Stimulated activated CD4-positive, alpha-beta T cell treated with anti-CD3 and anti-CD28 coated beads, Interleukin-12 subunit alpha, Interleukin-12 subunit beta, amount 100 ng/mL, for 24 hours (primary cell): ENCODE data around the gene MRTFB.

Source experiments
- DNase-seq, 2 experiments: peaks; one replicate each; pipeline ENCODE4 v3.0.0-alpha.2; 2020; ENCODE audit warnings: low read depth in 2 of 2

The MRTFB gene

DNA sequence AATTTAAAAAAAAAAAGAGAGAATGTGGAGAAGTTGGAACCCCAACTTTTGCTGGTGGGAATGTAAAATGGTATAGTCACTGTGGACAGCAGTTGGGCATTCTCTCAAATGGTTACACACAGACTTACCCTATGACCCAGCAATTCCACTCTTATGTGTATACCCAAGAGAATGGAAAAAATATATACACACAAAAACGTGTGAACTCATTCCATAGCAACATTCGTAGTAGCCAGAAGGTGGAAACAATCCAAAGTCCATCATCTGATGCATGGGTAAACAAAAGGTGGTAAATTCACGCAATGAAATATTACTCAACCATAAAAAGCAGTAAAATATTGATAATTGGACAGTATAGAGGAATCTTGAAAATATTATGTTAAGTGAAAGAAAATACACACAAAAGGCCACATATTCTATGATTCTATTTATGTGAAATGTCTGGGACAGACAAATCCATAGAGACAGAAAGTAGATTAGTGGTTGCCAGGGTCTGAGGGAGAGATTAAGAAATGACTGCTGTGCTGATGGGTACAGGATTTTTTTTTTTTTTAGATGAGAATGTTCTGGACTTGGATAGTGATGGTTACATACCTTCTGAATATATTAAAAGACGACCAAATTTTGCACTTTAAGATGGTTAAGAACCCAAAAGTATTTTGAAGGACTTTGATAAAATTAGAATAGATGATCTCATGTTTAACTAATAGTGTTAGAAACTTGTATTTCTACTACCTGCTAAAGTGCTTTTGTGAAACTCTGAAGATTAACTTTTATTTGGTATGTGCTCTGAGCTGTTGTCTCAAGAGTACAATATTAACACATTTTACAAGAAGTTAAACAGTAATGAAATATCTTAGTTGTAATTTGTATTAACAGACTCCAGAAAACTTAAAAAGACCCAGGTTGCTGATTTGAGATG lies 60.9 kb downstream of the MRTFB start:
- no peak for DNase-seq

DNA sequence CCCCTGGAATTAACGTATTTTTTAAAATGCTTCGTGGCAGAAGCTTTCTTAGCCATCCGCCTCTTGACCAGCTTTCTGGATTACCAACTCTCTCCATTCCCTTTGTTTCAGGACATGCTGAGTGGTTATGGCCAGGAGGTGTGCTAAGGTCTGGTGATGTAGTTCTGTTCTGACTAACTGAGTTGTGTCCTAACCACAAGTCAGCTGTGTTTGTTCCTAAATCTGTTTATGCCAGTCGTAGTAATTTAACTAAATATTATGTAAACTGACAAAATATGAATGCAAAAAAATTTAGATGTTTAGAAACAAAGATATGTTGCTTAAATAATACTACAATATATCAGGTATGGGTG lies 61.6 kb downstream of the MRTFB start:
- no peak for DNase-seq

DNA sequence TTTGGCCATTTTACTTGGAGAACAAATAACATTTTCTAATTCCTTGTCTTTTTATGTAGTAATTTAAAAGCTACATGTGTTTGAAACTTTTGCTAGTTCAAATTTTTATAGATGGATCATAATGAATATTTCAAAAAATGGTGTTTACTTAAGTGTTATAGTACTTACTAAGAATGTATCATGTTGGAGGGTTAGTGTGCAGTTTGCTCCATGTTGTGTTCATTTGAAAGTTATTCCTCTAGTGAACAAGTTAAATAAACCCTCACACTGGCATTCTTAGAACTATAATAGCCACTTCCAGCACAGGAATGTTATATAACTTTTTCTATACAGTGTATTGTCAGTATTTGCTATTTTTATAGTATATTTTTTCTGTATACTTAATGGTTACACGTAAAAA lies 62.8 kb downstream of the MRTFB start:
- no peak for DNase-seq

DNA sequence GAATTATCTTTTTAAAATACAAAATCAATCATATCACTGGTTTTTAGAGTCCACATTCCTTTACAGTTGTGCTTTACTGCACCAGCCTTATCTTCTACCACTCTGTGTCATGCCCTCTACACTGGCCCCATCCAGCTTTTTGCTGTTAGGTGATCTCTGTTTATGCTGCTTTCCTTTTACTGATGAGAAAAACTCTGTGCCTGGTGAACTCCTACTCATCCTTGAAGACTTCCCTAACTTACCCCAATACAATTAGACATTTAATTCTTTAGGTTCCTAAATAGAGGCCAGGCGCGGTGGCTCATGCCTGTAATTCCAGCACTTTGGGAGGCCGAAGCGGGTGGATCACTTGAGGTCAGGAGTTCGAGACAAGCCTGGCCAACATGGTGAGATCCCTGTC lies 64.6 kb downstream of the MRTFB start:
- DNase-seq: no peak

DNA sequence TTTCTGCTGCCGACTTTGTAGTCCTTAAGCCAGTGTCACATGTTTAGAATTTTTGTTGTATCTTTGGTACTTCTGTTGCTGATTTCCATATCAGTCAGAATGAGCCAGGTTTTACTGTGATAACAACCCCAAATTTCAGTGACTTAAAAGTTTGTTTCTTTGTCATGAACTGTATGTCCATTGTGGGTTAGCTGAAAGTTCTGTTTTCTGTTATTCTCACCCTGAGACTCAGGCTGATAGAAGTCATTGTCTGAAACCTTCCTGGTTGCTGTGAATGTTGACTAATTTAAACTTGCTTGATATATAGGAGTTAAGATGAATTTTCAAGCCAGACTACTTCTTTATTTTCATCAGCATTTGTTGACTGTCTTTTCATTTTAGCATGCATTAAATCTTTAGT lies 68.8 kb downstream of the MRTFB start:
- no peak for DNase-seq

DNA sequence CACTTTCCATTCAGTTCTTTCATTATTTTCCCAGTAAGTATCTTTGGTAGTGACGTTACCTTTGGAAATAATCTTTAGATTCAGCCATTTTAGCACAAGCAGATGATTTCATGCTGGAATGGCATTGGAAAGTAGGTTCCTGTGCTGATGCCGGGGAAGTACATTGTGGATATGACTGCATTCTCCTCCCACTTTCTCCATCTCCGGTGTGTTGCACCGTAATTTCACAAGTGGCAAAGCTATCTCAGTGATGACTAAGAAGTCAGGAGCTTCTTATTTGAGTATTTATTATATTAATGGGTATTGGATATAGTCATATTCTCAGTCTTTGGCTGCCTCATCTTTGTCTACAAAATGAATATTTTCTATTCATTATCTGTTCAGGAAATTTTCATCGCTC lies 69.8 kb downstream of the MRTFB start:
- no peak for DNase-seq

DNA sequence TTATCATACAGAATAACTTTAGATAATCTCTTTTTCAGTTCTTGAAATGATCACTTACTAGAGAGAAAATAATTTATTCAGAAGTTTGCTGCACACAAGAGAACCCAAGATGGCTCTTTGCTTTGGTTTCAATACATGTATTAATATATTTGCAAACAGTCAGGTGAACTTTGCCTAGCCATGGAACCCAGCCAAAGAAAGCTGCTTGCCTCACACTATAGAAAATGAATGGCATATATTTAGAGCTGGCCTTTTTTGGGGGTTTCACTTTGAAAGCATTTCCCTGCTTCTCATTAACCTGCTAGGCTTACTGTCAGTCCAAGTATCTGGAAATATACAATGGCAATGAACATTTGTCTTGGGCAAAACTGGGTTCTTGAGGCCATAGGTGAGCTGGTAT lies 75.3 kb downstream of the MRTFB start:
- no peak for DNase-seq

DNA sequence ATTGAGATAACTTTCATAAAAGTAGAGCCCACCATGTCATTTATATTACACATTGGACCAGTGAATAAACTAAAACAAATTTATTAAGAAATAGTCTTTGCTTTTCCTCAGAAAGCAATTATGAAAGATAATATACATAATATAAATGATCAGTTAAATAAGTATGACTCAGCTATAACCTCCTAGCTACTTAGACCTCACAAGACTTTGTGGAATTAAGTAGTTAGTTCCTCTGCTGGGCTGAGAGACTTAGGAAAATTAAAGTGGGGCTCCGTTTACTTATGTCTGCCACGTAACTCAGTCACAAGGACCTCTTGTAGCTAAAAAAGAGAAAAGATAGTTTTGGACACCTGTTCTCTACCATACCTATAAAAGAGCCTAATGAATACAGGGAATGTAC lies 76.9 kb downstream of the MRTFB start:
- DNase-seq: no peak

DNA sequence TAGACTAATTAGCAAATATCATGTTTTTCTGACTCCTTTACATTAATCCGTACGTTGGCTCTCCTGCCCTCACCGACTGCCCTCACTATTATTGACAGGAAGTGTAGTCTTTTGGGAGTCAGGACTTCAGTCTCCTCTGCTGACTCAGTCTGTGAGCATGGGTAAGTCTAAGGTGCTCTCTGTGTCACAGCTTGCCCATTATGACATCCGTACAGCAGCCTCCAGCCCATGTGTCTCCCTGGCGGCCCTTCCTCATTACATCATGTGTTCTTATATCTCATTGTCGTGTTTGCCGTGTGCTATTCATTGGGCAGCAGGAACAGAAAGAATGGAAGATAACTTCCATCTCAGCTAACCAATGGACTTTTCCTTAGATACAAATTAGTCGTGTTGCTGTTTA lies 77.5 kb downstream of the MRTFB start:
- DNase-seq: no peak

DNA sequence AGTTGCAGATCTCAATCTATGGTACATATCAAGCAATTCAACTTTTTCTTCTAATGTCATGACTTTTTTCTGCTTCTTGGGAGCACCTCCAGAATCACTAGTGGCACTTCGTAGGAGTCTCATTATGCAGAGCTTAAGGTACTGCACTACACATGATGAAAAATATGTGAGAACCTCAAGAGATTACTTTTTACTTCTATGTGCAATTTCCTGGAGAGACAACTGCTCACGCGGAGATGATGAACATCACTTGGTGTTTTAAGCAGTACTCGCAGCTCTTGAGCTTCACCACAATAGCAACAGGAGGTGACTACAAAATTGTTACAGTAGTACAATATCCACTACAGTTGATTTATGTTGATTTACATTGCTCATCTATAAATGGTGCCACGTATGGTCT lies 79.7 kb downstream of the MRTFB start:
- no peak for DNase-seq

DNA sequence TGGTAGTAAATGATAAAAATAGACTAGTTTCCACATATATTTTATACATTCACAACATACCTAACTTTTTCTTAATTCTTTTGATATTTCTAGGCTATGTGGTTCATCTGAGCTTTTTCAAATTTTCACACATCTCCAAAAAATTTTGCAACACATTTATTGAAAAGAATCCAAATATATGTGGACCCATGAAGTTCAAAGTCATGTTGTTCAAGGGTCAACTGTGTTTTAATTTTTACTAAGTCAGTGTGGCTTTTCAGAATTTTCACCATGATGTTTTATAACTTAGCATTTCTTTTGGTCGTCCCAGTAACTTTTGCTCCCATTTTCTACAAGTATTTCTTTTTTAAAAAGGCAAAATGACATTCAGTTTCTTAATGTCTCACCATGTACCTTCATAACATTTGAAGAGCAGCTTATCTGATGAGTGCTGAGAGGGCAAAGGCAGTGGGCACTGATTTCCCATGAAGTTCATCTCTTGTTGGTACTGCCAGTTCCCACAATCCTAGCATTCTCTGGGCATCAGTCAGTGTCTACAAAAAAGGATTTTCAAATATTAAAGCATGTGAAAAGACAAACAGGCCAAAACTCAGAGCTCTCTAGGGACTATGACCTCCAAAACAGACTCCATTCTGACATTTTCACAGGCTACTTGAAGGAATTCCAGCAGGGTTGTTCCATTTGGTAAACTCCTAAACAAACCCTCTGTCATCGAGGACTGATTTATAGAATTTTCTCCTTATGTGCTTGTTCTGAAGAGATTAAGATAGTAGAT lies 80.3 kb downstream of the MRTFB start:
- DNase-seq: no peak

DNA sequence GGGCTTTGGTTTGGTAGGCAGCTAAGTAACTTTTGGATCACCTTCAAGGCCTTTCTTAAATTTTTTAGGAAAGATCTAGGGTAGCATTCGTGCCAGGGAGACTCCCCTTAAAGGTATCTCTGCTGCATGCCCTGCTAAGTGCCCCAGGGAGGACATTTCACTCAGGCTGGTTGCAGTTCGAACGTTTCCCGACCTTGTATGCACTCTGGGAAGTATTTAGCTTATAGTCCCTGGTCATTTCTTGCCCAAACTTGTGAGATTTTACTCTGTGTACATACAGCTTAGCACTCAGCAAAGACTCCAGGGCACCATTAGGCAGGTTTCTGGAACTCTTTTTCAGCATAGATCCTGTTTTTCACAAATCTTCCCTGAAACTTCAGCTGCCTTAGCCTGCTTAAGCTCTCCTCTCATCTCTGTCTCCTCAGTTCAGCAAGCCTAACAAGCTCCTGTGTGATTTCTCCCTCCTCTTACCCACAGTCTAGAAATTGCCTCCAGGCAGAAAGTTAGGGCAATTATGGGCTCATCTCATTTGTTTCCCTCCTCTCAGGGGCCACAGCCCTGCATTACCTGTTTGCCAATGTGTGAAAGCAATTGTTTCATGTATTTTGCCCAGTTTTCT lies 84.6 kb downstream of the MRTFB start:
- DNase-seq: no peak

DNA sequence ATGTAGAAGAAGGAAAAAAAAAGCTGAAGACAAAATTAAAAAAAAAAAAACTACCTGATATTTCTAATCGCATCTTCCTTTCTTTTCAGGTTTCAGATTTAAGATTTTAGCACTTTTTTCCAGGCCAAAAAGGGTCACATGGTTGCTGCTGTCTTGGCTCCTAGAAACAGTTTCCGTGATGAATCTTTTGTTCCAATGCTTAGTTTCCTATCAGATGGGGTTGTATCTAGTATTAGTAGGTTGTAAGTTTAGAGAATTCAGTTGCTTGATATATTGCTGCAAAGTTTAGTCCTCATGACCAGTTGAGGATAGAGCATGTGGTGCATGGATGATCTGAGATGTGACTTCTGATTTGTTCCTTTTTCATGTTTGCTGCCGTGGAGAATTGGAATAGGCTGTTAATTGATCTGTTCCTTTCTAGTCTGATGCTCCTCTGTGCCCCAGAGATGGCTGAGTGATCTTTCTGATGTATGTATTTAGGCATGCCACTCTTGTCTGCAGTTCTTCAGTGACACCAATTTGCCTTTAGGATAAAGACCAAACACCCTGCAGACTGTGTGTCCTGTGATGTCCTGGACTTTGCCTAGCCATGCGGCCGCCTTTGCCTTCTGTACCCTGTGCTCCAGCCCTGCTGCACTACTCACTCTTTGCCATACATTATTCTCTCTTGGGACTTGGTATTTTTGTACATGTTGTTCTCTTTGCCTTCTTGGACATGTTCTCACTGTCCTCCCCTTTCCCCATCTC lies 94.0 kb downstream of the MRTFB start:
- DNase-seq: no peak

DNA sequence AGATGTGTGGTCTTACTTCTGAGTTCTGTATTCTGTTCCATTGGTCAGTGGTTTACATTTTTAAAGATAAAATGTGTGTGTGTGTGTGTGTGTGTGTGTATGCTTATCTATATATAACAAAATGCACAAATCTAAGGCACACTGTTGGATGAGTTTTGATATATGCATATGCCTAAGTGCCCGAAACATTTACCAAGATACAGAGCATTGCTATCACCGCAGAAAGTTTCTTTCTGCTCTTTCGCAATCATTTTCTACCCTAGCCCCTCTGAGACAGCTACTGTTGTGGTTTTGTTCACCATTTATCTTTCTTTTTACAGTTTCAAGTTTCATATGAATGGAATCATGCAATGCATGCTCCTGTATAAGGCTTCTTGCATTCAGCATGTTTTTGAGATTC lies 97.0 kb downstream of the MRTFB start:
- DNase-seq: no peak

DNA sequence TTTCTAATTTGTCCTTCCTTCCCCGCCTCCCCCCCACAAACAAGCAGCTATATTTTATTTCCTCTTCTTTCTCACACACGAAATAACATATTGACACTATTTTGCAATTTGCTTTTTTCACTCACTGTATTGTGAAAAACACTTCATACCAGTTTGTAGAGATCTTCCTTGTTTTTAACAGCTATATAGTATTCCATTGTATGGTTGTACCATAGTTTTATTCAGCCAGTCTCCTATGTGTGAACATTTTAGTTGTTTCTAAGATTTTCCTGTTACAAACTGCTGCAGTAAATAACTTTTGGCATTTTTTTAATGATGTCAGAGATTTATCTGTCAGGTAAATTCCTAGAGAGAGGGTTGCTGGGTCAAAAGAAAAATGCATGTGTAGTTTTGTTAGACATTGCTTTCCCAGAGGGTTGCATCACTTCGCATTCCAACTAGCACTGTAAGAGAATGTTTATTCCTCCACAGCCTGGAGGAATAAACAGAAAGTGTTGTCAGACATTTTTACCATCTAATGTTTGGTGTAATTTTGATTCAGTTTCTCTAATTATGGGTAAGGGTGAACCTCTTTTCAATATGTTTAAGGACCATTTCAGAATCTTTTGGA lies 101.2 kb downstream of the MRTFB start:
- DNase-seq: no peak

DNA sequence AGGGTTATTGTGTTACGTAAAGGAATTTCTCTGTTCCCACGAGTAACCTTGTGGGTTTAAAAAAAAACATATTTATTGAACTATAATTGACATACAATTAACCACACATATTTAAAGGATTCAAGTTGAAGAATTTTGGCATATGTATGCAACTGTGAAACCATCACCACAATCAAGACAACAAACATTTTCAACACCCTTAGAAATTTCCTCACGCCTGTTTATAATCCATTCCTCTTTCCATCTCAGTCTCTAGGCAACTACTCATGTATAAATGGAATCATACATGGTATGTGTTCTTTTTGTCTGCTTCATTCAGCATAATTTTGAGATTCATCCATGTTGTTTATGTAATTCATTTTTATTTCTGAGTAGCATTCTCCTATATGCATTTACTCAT lies 104.0 kb downstream of the MRTFB start:
- no peak for DNase-seq

DNA sequence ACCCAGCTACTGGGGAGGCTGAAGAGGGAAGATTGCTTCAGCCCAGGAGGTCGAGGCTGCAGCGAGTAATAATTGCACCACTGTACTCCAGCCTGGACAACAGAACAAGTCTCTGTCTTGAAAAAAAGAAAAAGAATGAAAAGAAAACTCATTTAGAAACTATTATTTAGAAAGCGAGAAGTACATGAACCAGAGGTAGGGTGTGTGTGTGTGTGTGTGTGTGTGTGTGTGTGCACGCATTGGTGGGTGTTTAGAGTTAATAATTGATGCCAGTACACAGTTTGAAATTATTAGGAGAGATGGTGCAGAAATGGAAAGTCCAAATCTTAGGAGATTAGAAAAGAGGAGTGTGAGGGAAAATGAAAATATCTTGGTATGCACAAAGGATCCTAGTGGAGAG lies 106.6 kb downstream of the MRTFB start:
- no peak for DNase-seq

DNA sequence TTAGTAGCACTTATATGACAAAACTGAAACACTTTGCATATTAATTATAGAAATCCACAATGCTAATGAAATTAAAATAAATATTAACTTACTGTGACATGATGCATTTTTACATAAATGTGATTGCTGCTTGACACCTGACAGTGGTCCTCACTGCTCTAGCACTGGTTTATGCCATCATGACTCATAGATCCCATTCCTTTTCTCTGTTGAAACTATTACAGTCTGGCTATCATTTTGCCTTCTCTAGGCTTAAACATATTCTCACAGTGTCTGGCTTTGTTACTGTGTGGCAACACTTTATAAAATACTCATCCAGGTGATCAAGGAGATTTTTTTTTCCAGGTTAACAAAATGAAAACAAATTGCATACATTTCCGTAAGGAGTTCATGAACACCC lies 108.0 kb downstream of the MRTFB start:
- DNase-seq: no peak

DNA sequence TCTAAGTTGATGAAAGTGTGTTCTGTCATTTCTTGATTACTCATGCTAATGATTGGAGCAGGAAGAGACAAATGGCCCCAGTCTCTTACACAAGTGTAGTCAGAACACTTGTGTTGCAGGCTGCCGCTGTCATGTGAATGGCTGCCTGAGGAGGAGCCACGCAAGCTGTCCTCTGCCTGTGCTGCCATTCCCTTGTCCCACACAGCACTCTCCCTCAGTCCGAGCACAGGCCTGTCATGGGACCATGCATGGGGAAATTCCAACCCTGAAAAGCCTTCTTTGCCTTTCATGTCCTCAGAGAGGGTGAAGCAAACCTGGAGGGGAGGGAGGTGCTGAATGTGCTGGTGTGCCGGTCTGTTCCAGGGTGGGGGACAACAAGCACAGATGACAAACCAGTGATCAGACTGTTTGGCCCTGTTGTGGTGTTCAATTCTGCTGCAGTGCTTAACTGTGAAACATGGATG lies 109.4 kb downstream of the MRTFB start:
- no peak for DNase-seq

DNA sequence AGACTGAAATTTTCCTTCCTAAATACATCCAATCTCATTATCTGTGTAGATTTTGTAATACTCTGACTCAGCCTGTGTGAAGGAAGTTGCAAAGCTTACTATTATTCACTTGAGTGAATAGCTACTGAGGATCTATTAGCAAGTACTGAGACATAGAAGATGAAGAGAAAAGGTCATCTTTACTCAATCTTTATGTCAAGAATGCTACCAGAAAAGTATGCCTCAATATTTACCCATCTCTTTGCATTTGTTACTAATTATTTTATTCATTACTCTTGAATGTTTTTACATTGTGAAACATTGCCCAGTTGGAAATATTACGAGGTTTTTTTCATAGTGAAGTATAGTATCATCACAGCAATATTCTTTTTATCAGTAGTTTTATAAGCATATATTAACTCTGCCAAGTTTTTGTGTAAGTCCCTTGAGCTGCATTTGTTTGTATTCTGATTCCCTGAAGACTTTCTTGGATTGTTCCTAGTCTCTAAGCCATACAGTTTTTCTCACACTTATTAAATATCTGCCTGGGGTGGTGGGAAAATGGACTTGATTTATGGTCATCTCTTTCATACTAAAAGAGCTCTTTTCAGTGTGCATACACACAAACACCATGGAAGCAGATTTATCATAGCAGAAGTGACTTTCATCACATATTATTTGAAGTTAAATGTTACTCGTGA lies 110.4 kb downstream of the MRTFB start:
- no peak for DNase-seq

DNA sequence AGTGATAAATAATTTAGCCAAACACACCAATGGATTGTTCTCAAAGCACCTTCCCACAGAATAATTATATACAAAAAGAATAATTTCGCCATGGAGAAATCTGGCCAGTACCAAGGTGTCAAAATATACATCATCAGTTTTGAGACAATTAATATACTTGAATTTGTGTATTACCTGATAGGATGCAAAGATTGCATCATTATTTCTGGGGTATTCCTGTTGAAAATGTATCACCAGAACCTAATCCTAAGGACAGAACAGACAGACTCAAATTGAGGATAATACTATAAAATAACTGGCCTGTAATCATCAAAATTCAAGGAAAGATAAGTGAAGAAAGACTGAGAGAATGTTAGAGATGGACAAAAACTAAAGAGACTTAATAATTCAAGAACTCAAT lies 111.9 kb downstream of the MRTFB start:
- DNase-seq: no peak
